ENCODE measurements around the gene RUNDC1. TPM values are rescaled to one million over a fixed set of nuclear protein-coding genes. Genes with fewer than 3 reads are reported as not detected.

RUNDC1 gene
- polyA plus RNA-seq, 1 donor = 9.6 TPM

Other genes starting within 250 kb of the RUNDC1 start
- gene EZH1, start 235.5 kb upstream of the RUNDC1 start, polyA plus RNA-seq (ENCODE audit: insufficient read length) = 27.3 TPM
- gene RAMP2, start 219.3 kb upstream of the RUNDC1 start, polyA plus RNA-seq (ENCODE audit: insufficient read length) = 69.2 TPM
- gene VPS25, start 207.1 kb upstream of the RUNDC1 start, polyA plus RNA-seq (ENCODE audit: insufficient read length) = 30.0 TPM
- 0.19 TPM for gene WNK4, start 200.0 kb upstream of the RUNDC1 start, polyA plus RNA-seq (ENCODE audit: insufficient read length)
- gene COA3, start 181.9 kb upstream of the RUNDC1 start, polyA plus RNA-seq (ENCODE audit: insufficient read length) = 53.5 TPM
- gene CNTD1, start 181.7 kb upstream of the RUNDC1 start, polyA plus RNA-seq (ENCODE audit: insufficient read length) = 0.70 TPM
- 49.3 TPM for gene BECN1, start 156.3 kb upstream of the RUNDC1 start, polyA plus RNA-seq (ENCODE audit: insufficient read length)
- gene PSME3, start 147.2 kb upstream of the RUNDC1 start, polyA plus RNA-seq (ENCODE audit: insufficient read length) = 48.1 TPM
- gene AOC2, start 136.0 kb upstream of the RUNDC1 start, polyA plus RNA-seq (ENCODE audit: insufficient read length) = 1.0 TPM
- gene AOC3, start 129.4 kb upstream of the RUNDC1 start, polyA plus RNA-seq (ENCODE audit: insufficient read length) = 27.0 TPM
- not detected for gene G6PC1, start 79.8 kb upstream of the RUNDC1 start, polyA plus RNA-seq (ENCODE audit: insufficient read length)
- 56.9 TPM for gene AARSD1, start 16.1 kb upstream of the RUNDC1 start, polyA plus RNA-seq (ENCODE audit: insufficient read length)
- 69.1 TPM for gene PTGES3L, start 485 bp upstream of the RUNDC1 start, polyA plus RNA-seq (ENCODE audit: insufficient read length)
- 2,367 TPM for gene RPL27, start 17.9 kb downstream of the RUNDC1 start, polyA plus RNA-seq (ENCODE audit: insufficient read length)
- gene IFI35, start 26.2 kb downstream of the RUNDC1 start, polyA plus RNA-seq (ENCODE audit: insufficient read length) = 7.2 TPM
- 68.5 TPM for gene VAT1, start 41.8 kb downstream of the RUNDC1 start, polyA plus RNA-seq (ENCODE audit: insufficient read length)
- gene RND2, start 44.7 kb downstream of the RUNDC1 start, polyA plus RNA-seq (ENCODE audit: insufficient read length) = 0.45 TPM
- 9.6 TPM for gene BRCA1, start 144.8 kb downstream of the RUNDC1 start, polyA plus RNA-seq (ENCODE audit: insufficient read length)
- 59.3 TPM for gene NBR1, start 190.6 kb downstream of the RUNDC1 start, polyA plus RNA-seq (ENCODE audit: insufficient read length)
- 9.5 TPM for gene TMEM106A, start 231.3 kb downstream of the RUNDC1 start, polyA plus RNA-seq (ENCODE audit: insufficient read length)
- gene CCDC200, start 248.1 kb downstream of the RUNDC1 start, polyA plus RNA-seq (ENCODE audit: insufficient read length) = 11.2 TPM

Measured in hindlimb muscle (tissue), 1 donor.